Glomerular visceral epithelial cell (primary cell): ENCODE data around the gene POLR2J2.
"Not testable (repeated sequence)": the region's sequence is repeated elsewhere in the genome, so short reads cannot be mapped to it uniquely, and the experiment has no call there.

Experiments
- DNase-seq: peaks from one replicate; pipeline ENCODE4 v3.0.0-alpha.2; 2016; ENCODE audit errors: extremely low spot score

Gene POLR2J2

DNA sequence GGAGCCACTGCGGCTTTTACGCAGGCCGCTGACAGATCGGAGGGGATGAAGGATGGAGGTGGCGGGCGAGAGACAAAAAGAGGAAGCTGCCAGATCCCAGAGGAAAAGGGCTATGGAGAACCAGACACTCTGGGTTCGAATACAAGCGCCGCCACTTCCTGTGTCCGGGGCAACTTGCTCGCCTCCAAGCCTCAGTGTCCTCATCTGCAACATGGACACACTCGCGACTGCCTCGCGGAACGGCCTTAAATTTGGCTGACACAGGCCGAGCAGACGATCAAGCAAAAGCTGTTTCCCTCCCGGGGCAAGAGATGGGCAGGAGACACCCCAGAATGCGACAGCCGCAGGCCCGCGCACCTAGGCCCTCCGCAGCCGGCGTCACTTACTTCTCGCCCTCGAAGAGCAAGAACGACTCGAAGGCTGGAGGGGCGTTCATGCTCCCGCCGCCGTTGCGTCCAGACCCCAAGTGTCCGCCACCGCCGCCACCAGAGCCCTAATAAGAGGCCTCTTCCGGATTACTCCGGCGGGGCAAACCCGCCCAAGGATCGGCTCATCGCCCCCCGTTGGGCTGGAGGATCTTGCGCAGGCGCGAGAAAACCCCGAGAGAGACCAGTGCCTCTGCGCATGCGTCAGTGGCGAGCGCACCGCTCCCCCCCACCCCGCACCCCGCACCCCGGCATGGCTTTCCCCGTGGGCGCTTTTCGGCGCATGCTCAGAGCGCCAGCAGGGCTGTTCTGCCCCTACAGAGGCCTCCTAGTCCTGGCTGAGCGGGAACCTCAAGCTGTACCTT, at the start of gene POLR2J2:
TSS of gene POLR2J2 (minus strand) at position 498 of the 790 bp plus-strand sequence. CDS start at position 436, 62 bp downstream.
- DNase-seq: not testable (repeated sequence)

DNA sequence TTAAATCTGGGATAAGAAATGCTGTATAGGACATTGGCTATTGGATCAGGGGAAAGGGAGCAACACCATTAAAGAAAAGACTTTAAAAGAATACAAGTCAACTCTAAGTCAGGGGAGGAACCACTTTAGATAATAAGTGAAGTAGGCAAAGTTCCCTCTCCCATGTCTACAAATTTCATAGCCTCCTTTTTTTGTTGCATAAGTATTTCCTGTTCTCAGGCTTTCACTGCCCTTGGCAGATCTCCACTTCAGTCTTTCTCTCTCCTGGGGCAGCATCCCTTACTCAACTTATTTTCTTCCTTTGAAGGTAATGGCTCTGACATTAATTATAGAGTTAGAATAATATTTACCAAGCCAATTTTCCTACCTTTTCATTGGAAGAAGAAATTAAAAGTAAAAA, 47.0 kb upstream of the POLR2J2 start:
- not testable (repeated sequence) for DNase-seq

DNA sequence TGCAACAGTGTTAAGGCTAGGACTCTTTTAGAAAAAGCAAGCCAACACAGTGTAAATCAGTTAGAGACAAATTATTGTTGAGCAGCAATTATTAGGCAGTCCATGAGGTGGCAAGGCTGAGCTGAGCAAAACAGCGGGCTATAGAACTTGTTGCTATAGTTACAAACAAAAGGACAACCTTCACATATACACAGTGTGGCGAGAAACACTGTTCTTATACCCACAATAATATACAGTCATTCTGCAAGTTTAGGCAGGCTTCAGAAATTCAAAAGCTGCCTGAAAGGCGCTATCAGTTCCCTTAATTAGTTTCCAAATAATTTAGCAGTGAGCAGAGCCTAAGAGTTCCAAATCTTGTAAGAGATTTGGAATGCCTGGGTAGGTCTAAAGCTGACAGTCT, 44.3 kb upstream of the POLR2J2 start:
- DNase-seq: not testable (repeated sequence)

DNA sequence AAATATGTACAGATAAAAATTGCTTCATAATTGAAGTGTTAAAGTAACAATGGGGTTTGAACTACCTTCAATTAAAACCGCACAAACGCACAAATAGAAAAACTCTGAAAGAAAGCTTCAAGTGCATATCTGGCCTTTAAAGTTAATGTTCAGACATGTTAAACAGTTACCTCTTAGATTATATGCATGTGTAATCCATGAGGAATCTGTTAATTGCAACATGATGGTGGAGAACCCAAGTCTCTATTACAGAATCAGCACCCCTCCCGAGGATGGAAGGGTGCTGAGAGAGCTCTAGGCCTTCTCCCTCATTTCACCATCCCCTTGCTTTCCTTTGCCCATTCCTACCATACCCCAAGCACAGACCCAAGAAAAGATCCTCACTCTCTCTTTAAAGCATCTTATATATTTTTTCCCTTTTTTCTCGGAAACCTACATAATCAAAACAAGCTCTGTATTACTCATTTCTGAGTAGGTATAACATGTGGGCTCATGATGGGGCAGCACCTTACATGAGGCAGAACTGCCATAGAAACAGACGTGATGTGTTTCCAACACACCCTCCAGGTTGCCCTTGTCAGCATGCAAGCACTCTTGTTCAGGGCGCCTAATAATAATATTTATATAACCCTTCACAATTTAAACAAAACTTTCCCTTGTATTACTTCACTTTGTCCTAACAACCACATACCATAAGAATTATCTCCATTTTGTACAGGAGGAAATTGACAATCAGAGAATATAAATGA, 43.5 kb upstream of the POLR2J2 start:
- not testable (repeated sequence) for DNase-seq

DNA sequence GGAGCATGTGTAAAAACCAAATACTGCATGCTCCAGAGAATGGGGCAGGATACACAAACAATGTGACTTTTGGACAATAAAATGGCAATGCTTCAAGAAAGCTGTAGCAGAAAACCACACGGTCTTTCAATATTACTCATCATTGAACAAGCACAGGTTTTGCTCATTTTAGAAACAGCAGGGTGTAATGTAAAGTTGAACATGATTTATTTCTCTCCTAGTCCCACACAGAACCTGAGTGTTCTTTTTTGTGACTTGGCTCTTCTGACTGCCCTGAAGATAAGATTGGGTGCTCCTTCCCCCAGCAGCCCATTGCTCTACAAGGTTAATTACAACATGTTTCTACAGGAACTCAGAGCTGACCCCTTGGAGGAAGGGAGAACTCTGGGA, 42.2 kb upstream of the POLR2J2 start:
- not testable (repeated sequence) for DNase-seq

DNA sequence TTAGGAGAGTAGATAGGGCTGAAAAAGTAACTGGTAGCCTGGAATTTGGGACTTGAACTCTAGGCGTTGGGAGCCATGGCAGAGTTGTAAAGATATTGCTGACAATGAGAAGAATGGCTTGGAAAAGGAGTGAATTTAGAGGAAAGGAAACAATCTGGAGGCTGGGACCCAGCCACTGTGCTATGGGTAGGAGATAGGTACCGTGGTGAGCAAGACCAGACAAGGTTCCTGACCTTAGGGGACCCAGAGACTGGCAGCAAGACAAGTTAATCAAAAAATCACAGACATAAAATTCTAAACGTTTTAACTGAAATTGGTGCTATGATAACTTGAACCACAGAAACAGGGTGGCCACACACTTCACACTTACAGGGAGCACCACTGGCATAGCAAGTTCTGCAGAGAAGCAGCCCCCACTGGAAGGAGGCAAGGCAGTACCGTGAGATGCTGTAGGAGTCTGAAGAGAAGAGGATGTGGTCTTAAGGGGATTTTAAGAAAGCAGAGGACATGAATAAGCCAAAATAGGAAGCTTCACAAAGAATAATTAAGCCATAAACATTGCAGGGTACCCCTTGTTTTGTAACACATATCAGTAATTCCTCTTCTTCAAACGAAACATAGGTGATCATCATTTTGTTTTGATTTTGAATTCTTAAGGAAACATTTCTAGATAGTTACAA, 41.7 kb upstream of the POLR2J2 start:
- DNase-seq: not testable (repeated sequence)

DNA sequence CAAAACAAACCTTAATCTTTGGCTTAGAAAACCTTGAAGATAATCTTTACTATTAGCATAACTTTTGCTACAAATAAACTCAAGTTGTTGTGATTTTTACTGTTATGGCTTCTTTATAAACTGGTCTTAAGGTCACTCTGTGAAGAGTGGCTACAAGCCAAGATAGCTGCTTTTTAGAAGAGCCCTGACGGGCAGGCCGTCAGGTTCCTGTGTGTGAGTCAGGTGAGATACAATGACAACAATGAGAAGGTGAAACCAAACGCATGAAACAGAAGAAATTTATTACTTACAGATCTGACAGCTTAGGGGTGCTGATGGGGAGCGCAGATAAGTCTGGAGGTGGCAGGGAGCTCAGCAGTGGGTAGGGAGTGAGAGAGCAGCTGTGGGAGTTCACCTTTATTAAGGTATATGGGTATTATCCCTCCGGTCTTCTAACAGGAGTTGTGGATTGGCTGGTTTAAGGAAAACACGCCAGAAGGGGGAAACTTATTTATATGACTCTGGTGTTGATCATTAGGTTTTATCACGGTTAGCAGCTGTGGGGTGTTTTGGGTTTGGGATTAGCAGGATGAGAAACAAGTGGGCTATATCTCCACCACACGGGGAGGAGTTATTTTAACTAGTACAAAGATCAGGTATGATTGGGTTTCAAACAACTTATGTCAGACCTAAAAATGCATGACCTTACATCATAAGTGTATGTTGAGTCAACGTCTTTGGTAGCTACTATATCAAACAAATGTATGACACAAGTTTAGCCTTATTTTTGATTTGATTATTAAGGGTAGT, 27.7 kb upstream of the POLR2J2 start:
- not testable (repeated sequence) for DNase-seq

DNA sequence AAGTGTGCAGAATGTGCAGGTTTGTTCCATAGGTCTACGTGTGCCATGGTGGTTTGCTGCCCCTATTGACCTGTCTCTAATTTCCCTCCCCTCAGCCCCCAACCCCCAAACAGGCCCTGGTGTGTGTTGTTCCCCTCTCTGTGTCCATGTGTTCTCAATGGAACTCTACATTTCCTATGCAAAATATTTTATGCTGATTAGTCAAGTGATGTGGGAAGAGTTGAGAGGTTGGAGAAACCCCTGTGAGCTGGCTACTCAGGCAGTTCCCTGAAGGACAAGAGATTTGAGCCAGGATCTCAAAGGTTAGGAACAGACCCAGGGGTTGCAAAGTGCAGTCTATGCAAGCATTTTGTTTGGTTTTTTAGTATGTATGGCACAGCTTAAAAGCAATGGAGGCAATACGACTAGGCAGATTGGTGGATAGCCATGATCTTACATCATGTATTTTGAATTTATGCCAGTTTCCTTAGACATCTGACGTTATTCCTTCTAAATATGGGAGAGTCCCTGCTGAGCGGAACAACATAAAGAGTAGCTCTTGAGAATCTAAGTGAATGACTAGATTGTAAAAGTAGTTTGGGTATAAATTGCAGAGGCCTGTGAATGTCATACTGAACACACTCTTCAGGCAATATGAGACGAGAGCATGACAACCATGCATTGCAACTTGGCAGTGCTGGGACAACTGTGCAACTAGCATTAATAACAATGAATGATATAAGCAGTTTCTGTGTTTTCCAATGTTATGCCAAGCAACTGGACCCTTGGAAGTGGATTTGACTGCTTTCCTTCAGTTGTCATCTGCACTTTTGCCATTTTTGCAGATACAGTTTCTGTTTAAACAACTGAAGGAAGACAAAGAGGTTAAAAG, 26.4 kb upstream of the POLR2J2 start:
- not testable (repeated sequence) for DNase-seq

DNA sequence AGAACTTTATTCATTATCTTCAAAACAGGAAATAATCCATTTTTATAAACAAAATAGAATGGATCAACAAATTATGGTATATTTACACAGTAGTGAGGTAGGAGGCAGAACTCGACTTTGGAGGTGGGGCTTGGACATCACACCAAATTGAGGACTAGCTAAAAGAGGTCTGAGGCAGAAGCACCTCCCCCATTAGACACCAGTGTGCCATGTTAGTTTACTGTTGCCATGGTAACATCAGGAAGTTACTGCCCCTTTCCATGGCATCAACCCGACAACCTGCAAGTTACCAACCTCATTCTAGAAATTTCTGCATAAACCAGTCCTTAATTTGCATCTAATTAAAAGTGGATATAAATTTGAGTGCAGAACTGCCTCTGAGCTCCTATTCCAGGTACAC, 24.5 kb upstream of the POLR2J2 start:
- DNase-seq: not testable (repeated sequence)

DNA sequence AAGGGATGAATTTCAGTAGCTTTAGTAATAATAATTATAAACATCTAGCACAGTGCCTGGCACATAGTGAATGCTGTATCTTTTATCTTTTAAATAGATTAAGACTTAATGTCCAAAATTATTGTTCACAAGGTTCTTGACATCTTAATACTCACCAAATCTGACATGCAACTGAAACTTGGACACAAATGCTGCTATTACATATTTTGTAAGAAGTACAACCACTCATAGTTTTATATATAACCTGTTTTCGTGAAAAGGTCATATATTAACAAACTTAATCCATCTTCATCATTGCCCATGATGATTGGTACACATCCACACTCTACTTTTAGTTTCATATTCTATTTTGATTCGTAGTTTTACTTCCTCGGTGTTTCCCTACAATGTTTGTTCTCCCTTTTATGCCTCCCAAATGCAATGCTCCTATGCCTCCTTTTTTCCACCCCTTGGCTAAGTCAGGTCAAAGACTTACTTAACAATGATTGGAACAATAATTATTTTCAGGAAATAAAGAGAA, 23.6 kb upstream of the POLR2J2 start:
- DNase-seq: not testable (repeated sequence)

DNA sequence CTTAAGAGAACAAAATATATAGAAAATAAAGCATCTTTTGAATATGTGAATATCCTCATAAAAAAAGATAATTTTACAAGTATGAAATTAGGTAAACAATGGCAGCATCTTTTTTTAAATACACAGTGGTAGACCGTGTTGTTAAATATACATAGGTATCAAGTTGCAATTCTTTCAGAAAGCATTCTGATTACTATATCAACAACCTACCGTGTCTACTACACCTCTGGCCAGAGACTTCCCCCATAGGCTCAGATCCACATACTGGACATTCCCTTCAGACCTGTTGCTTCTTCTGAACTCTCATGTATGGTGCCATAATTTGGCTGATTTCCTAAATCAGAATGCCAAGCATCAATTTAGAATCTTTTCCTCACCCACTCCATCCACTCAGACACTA, 22.5 kb upstream of the POLR2J2 start:
- not testable (repeated sequence) for DNase-seq

DNA sequence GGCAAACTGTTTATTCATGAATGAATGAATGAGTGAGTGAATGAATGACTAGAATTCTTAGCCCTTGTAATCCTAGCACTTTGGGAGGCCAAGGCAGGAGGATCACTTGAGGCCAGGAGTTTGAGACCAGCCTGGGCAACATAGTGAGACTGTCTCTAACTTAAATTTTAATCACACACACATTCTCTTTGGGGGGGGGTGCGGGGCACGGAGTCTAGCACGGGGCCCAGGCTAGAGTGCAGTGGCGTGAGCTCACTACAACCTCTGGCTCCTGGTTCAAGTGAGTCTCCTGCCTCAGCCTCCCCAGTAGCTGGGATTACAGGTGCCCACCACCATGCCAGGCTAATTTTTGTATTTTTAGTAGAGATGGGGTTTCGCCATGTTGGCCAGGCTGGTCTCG, 19.1 kb upstream of the POLR2J2 start:
- DNase-seq: not testable (repeated sequence)

DNA sequence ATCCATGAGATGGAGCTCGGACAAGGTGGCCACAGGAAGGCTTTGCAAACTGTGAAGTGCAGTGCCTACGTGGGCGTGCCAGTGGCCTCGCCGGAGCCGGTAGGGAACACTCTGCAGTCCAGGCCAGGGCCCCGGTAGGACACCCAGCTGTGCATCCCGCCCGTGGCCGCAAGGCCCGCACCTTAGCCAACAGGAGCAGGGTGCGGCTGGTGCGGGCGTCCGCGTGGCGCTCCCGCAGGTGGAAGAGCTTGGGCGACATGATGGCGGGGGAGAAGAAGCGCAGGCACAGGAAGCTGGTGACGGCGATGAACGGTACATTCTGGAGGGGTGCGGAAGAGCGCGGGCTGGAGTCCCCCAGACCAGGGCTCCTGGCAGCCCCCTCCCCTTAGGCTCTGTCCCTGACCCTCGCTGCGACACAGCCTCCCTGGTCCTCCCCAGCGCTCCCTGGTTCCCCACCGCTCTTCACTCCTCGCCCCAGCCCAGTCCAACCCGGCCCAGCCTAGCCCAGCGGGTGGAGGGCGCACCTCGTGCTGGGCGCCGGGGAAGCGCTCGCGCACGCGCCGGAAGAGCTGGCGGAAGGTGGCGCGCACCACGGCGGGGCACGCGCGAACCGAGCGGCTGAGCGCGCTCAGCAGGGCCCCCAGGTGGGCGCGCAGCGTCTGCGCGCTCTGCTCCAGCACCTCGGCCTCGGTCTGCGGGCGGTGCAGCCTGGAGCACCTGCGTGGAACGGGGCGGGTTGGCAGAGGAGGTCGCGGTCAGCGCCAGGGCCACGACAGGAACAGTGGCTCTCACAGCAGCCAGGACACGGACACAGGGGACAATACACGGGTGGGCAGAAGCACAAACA, 18.2 kb upstream of the POLR2J2 start:
- not testable (repeated sequence) for DNase-seq

DNA sequence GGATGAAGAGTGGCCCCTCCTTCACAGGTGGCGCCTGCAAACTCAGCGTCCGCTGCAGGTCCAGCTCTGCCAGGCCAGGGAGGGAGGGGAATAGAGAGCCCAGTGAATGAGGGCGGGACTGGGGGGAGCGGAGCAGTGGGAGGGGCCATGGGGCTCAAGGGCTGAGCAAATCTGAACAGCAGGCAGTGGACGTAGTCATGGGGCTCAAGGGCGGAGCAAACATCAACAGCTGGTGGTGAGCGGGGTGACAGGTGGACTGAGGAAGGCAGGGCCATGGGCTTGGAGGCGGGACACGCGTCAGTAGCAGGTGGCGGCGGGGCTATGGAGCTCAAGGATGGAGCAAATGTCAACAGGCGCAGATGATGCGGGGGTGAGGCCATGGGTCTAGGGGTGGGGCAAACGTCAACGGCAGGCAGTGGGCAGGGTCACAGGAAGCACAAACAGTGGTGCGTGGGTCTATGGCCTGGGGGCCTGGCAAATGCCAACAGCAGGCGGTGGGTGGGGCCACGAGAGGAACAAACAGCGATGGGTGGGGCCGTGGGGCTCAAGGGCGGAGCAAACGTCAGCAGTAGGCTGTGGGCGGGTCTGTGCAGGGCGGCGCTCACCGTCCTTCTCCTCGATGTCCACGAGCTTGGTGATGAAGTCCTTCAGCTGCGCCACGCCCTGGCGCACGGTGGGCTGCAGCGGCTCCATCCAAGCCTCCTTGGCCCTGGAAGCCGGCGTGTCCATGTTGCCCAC, 17.0 kb upstream of the POLR2J2 start:
- not testable (repeated sequence) for DNase-seq

DNA sequence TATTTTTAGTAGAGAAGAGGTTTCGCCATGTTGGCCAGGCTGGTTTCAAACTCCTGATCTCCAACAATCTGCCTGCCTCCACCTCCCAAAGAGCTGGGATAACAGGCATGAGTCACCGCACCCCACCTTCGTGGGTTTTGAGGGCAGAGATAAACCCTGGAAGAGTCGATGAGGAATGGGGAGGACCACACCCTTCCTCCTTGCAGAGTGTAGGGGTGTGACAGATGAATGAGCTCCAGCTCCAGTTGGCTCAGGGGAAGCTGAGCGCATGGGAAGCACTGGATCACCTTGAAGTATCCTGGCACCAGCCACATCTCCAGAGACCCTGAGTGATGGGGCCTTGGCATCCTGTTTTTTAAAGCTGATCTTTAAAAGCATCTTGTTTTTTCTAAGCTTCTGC, 11.1 kb upstream of the POLR2J2 start:
- not testable (repeated sequence) for DNase-seq

DNA sequence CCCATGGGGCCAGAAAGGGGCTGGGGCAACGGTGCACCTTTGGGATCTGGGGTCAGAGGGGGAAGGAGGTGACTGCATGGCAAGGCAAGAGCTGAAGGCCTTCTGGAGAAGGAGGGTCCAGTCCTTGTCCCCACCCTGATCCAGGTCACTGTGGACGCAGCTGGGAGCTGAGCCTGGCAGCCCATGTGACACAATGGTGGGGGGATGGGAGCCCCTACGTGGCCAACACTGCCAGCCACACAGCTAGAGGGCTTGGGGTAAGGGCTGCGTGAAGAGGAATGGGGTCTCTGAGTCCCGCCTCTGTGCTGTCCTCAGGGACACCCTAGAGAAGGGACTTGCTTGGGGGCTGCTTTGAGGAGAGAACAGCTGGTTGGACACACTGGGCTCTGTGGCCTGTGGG, 9.3 kb upstream of the POLR2J2 start:
- DNase-seq: not testable (repeated sequence)

DNA sequence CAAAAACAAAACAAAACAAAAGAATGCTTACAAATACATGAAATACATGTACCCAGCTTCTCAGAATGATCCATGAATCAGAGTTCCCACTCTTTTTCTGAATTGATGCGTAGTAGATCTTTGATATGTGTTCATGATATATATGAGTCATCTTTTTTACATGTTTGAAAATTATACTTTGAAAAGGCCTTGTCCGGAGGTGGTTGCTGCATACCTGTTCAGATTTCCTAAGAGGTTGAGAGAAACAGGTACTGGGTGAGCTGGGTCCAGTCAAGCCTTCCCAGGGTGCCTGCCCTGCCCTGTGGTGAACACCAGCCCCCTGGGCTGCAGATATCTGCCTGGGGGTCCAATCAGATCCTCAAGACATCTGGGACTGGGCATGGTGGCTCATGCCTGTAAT, 4.1 kb upstream of the POLR2J2 start:
- not testable (repeated sequence) for DNase-seq

DNA sequence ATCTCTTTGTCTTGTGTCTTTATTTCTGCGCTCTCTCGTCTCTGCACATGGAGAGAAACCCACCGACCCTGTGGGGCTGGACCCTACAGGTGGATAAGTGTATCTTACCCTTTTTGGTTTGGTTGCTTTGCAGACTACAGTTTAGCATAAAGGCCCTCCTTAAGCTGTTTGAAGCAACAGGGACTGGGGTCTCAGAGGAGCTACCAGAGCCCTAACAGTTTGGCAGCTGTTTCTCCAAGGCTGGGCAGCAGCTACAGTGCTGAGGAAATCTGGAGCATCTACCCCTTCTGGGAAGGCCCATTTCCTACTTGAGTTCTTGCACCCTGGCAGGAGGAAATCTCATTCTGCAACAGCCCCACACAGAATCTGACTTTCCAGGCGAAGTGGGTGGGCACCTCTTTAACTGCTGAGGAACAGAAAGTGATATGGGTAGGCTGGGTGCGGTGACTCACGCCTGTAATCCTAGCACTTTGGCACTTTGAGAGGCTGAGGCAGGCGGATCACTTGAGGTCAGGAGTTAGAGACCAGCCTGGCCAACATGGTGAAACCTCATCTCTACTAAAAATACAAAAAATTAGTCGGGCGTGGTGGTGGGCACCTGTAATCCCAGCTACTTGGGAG, 2.1 kb upstream of the POLR2J2 start:
- not testable (repeated sequence) for DNase-seq
